ENCODE results near the gene C13orf46. TPM values are rescaled to one million over a fixed set of nuclear protein-coding genes. Genes with fewer than 3 reads are reported as not detected.

Gene C13orf46
- total RNA-seq, 1 donor from 2014 or later: not detected

DNA sequence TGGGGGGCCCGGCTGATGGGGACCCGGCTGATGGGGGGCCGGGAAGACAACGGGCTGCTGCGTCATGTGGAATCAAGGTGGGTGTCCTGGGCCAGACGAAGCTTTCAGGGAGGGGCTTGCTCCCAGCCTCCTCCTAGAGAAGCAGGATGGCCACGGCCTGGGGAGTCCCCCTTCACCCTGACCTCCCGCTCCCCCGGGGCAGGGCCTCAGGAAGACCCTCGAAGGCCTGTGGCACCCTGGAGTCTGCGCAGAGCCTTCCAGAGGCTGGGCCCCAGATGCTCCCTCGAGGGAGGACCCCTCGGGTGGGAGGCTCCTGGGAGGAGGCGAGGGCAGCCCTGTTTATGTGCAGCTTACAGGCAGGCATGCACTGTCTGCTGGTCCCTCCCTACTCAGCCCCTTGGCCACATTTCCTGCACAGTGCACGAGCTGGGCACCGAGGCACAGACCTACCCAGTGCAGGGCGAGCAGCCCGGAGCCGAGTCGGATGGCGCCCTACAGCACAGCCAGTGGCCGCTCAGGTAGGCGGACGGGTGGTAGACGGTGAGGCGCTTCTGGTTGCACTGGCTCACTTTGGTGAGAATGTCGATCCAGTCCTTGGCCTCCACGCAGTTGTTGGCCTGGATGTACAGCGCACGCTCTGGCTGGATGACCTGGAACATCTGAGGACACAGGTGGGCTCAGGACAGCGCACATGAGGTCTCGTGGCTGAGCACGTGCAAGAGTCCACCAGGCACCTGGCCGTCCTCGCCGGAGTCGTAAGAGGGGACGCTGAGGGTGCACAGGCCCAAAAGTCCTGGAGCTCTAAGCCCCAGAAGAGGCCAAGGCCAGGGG is 22.4 kb upstream of the C13orf46 start:
- no peaks in the 10 kb centered on the region for H4K20me1 ChIP-seq (ENCODE audit: low read depth)
- Mint-ChIP-seq H3K4me1 (peaks cover 8% of the 10 kb centered on the region), H3K9me3 (no peaks in the 10 kb centered on the region), H3K4me3 (no peak overlapping the region), H3K27ac (no peak overlapping the region), H3K36me3 (peaks cover 20% of the 10 kb centered on the region), H3K27me3 (ENCODE audit: insufficient read depth, low read depth) (no peaks in the 10 kb centered on the region)
- no peak overlapping the region for H3K27ac ChIP-seq
- no peaks in the 10 kb centered on the region for H3K4me1 ChIP-seq
- H3K9ac ChIP-seq: no peak overlapping the region
- H3K79me2 ChIP-seq (ENCODE audit: low read depth): no peaks in the 10 kb centered on the region
- no peak overlapping the region for H2AFZ ChIP-seq (replicated peaks)
- TF ChIP-seq EZH2 (IDR thresholded peaks at IDR 0.05) (no peak), EZH2phosphoT487 (IDR thresholded peaks at IDR 0.05) (no peak)
- TF ChIP-seq, protein P1, sequence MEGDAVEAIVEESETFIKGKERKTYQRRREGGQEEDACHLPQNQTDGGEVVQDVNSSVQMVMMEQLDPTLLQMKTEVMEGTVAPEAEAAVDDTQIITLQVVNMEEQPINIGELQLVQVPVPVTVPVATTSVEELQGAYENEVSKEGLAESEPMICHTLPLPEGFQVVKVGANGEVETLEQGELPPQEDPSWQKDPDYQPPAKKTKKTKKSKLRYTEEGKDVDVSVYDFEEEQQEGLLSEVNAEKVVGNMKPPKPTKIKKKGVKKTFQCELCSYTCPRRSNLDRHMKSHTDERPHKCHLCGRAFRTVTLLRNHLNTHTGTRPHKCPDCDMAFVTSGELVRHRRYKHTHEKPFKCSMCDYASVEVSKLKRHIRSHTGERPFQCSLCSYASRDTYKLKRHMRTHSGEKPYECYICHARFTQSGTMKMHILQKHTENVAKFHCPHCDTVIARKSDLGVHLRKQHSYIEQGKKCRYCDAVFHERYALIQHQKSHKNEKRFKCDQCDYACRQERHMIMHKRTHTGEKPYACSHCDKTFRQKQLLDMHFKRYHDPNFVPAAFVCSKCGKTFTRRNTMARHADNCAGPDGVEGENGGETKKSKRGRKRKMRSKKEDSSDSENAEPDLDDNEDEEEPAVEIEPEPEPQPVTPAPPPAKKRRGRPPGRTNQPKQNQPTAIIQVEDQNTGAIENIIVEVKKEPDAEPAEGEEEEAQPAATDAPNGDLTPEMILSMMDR (IDR thresholded peaks at IDR 0.05): no peak
- peaks cover 3% of the 10 kb centered on the region for H3F3A ChIP-seq (ENCODE audit: low read depth)
- DNase-seq (ENCODE audit: low spot score): no peak
- H3K9me3 ChIP-seq (ENCODE audit: low read depth): no peaks in the 10 kb centered on the region
- no peak overlapping the region for H3K4me2 ChIP-seq
- H3K36me3 ChIP-seq: no peaks in the 10 kb centered on the region
- H3K27me3 ChIP-seq: no peaks in the 10 kb centered on the region
- H3K4me3 ChIP-seq: no peak overlapping the region

DNA sequence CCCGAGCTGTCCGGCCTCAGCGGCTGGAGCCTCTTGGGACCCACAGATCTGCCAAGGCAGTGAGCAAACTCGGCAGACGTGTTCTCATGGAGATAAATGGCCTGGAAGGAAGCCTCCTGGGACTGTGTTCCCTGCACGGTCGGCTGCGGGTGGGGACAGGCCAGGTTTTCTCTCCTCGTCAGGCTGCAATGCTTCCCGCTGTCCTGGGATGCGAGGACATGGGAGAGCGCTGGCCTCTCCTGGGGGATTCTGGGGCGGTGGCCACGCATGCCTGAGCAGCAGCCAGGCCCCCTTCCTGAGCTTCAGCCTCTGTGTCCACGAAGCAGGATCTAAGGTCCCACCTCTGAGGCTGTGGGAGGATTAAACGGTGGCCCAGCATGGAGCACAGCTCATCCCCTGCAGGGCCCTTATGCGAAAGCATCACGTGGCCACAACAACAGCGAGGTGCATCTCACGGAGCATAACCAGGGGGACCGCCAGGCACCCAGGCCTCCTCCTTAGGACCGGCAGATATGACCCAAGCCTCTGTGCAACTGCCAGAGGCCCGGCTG is 21.2 kb upstream of the C13orf46 start:
- Histone ChIP-seq H3K79me2 (ENCODE audit: low read depth) (no peaks in the 10 kb centered on the region), H3K4me3 (no peak overlapping the region), H3K4me1 (no peaks in the 10 kb centered on the region), H3K9me3 (ENCODE audit: low read depth) (no peaks in the 10 kb centered on the region), H3K27me3 (no peaks in the 10 kb centered on the region), H2AFZ (replicated peaks) (no peak overlapping the region), H4K20me1 (ENCODE audit: low read depth) (no peaks in the 10 kb centered on the region), H3K27ac (no peak overlapping the region), H3K9ac (no peak overlapping the region), H3K4me2 (no peak overlapping the region), H3F3A (ENCODE audit: low read depth) (peaks cover 3% of the 10 kb centered on the region), H3K36me3 (no peaks in the 10 kb centered on the region)
- Mint-ChIP-seq H3K27me3 (ENCODE audit: insufficient read depth, low read depth) (no peaks in the 10 kb centered on the region), H3K27ac (no peak overlapping the region), H3K9me3 (no peaks in the 10 kb centered on the region), H3K4me1 (peaks cover 8% of the 10 kb centered on the region), H3K4me3 (no peak overlapping the region), H3K36me3 (peaks cover 24% of the 10 kb centered on the region)
- DNase-seq (ENCODE audit: low spot score): no peak
- TF ChIP-seq EZH2 (IDR thresholded peaks at IDR 0.05): no peak
- TF ChIP-seq EZH2phosphoT487 (IDR thresholded peaks at IDR 0.05): no peak
- TF ChIP-seq, protein P1 (IDR thresholded peaks at IDR 0.05): no peak

DNA sequence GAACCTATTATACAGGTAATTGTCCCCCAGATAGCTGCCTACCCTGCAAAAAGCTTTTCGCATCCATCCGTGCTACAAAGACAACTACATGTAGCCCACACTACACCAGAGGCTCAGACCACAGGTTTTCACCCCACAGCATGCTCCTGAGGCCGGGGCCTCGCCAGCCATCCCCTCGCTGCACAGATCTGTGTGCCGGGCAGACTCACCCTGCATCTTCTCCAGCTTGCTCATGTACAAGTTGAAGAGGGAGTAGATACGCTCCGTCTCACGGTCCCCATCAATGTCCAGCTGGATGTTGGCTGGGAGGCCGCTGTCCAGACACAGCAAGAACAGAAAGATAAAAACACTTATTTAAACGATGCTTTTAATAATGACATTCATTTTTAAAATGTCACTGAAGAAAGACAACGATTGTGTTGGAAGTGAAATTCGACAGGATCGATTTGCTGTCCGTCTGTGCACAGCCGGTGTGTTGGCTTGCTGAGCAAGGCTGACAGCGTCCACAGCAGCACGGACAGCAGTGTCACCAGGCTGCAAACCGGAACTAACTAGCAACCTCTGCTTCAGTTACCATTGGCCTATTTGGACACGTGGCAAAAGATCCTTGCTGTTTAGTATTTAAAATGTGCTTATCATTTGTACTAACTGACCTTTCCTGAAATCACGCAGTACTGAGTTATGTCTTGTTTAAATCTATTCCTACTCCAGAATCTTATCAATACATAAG is 18.6 kb upstream of the C13orf46 start:
- Histone ChIP-seq H4K20me1 (ENCODE audit: low read depth) (no peaks in the 10 kb centered on the region), H3F3A (ENCODE audit: low read depth) (peaks cover 3% of the 10 kb centered on the region), H3K27me3 (no peaks in the 10 kb centered on the region), H3K27ac (no peak overlapping the region), H3K9me3 (ENCODE audit: low read depth) (no peaks in the 10 kb centered on the region), H3K9ac (no peak overlapping the region), H3K79me2 (ENCODE audit: low read depth) (no peaks in the 10 kb centered on the region), H3K4me2 (no peak overlapping the region), H3K4me3 (no peak overlapping the region), H3K4me1 (no peaks in the 10 kb centered on the region), H2AFZ (replicated peaks) (no peak overlapping the region), H3K36me3 (no peaks in the 10 kb centered on the region)
- peaks cover 33% of the 10 kb centered on the region for H3K36me3 Mint-ChIP-seq
- no peak overlapping the region for H3K27ac Mint-ChIP-seq
- peaks cover 5% of the 10 kb centered on the region for H3K4me1 Mint-ChIP-seq
- peaks cover 8% of the 10 kb centered on the region for H3K27me3 Mint-ChIP-seq (ENCODE audit: insufficient read depth, low read depth)
- H3K4me3 Mint-ChIP-seq: no peak overlapping the region
- TF ChIP-seq EZH2 (IDR thresholded peaks at IDR 0.05): no peak
- TF ChIP-seq EZH2phosphoT487 (IDR thresholded peaks at IDR 0.05): no peak
- TF ChIP-seq, protein P1 (IDR thresholded peaks at IDR 0.05): no peak
- H3K9me3 Mint-ChIP-seq: peaks cover 2% of the 10 kb centered on the region
- no peak for DNase-seq (ENCODE audit: low spot score)
